GM15510 (cell line): ENCODE data around the gene CORO7.

Experiments used
- POLR2A ChIP-seq: IDR thresholded peaks from 3 replicates; pipeline ENCODE4 v1.6.1; 2011; ENCODE audit warnings: borderline replicate concordance; ENCODE audit not compliant: insufficient read length; ENCODE audit errors: extremely low read depth

Gene CORO7

DNA sequence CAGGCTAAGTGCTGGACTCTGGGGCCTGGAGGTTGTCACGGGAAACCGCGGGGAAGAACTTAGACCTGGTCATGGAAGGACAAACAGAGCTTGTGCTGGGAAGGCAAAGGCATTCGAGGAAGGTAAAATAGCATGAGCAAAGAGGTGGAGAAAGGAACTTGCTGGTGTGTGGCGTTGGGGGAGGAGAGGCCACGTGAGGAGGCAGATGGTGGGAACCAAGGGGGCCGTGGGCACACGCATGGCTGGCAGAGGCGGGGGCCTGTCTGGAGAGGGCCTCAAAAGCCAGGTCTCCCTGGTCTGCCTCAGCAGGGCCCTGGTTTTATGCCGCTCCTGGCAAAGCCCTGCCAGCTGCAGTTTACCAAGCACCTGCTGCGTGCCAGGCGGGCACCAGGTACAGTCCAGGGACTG lies 15.3 kb downstream of the CORO7 start:
- no peak for TF ChIP-seq POLR2A

DNA sequence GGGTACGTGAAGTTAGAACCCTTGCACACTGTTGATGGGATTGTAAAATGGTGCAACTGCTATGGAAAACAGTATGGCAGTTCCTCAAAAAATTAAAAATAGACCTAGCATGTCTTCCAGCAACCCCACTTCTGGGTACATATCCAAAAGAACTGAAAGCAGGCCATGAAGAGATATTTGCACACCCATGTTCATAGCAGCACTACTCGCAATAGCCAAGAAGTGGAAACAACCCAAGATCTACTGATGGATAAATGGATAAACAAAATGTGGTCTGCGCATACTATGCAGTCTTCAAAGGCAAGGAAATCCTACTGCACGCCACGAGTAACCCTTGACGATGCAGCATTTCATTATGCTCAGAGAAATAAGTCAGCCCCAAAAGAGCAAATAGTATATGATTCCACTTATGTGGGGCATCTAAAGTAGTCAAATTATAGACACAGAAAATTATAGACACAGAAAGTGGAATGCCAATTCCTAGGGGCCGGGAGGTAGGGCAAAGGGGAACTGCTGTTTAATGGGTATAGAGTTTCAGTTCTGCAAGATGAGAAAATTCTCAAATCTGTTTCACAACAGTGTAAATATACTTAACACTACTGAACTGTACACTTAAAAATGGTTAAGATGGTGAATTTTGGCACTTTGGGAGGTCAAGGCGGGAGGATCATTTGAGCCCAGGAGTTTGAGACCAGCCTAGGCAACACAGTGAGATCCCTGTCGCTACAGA lies 17.2 kb downstream of the CORO7 start:
- no peak for TF ChIP-seq POLR2A

DNA sequence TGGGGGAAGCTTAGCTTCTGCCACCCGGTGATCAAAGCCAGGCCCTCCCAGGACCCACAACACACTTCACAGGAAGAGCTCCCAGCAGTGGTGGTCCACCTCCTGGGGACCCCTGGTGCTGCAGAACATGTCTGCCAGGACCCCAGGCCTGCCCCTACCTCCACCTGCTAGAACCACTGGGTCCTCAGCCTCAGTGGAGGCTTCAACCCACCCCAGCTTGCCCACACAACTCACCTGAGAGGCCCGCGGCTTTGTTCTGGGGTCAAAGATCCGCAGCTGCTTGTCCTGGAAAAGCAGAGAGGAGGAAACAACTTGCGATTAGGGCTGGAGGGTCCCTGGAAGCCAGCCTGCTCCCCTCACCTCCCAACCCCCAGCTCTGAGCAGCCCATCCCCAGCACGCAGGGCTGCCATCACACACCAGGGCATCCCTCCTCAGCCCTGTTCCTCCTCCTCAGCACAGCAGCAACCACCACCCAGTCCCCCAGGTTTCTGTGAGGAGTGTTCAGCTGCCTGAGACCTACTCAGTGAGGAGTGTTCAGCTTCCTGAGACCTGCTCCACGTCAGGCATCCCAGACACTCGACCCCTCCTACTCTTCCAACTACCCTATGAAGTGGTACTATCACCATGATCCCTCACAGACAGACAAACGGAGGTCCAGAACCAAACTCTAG lies 21.2 kb downstream of the CORO7 start:
- TF ChIP-seq POLR2A, result no peak

DNA sequence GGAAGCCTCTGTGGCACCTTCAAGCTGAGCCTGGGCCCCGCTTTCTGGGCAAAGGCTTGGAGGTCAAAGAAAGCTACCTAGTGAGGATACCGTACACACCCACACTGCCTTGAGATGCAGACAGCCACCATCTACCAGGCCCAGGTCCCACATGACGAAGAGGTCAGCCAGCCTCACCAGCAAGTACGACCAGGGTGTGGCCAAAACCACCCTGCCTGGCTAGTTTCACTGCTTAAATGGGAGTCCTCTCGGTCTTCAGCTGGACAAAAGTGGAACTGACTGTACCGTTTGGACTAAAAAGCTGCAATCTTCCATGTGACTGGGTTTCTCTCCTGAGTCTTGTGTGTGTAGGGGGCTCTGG lies 23.2 kb downstream of the CORO7 start:
- TF ChIP-seq POLR2A, result no peak

DNA sequence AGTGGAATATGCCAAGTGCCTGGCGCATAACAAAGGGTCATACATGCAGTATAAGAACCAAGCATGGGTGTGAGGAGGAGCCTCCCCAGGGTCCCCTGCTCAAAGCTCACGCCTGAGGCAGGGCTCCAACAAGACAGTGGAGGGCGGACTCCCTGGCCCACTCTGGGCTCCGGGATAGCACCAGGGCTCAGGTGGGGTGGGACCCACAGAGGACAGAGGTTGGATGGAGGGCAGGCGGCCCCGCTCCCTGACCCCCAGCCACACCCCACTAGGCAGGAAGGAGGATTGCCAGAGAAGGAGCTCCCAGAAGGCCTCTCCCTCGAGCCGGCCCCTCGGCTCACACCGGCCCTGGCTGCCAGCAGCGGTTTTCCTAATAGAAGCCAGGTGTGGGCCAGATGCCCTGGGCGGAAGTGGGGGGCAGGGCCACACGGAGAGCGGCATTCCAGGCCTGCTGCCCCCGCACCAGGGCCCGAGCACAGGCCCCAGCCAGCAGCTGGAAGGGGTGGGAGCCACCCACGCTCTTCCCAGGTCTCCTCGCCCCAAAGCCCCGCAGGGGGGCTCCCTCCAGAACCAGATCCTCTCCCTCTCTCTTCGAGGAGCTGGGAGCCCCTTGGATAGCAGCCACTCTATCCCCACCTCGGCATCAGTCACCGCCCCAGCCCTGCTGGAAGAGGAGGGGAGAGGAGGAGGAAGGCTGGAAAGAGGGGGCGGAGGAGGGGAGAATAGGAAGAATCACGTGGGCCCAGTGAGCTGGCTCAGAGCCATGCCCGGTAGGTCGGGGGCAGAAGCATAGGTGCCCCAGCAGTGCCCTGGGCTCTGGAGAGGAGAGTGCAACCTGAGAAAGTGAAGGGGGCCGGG lies 23.8 kb downstream of the CORO7 start:
- TF ChIP-seq POLR2A, result no peak

DNA sequence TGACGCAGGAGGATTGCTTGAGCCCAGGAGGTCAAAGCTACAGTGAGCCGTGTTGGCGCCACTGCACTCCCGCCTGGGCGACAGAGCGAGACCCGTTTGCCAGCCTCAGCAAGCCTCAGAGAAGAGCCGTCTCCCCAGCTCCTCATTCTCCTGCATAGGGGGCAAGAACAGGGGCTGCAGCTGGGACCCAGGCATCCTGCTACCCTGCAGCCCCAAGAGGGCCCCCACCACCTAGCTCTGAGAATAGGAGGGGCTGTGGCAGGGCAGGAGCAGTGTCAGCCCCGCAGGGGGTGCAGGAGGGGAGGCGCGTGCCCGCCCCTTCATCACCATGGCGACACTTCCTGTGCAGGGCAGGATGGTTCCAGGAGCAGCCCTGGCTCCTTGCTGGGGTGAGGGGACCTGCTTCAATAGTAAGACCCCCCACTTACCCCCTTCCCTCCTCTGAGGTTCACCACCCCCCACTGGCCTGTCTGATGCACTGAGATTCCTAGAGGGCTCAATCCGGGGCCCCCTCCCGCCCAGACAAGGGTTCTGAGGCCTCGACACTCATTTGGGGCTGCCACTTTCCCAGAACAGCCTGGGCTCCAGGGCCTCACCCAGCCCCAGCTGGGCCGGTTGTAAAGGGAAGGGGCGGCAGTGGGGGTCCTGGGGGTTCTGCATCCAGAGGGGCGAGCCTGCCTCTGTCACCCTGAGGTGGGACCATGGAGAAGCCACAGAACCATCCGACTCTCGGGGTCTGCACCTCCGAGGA lies 24.6 kb downstream of the CORO7 start:
- no peak for TF ChIP-seq POLR2A

DNA sequence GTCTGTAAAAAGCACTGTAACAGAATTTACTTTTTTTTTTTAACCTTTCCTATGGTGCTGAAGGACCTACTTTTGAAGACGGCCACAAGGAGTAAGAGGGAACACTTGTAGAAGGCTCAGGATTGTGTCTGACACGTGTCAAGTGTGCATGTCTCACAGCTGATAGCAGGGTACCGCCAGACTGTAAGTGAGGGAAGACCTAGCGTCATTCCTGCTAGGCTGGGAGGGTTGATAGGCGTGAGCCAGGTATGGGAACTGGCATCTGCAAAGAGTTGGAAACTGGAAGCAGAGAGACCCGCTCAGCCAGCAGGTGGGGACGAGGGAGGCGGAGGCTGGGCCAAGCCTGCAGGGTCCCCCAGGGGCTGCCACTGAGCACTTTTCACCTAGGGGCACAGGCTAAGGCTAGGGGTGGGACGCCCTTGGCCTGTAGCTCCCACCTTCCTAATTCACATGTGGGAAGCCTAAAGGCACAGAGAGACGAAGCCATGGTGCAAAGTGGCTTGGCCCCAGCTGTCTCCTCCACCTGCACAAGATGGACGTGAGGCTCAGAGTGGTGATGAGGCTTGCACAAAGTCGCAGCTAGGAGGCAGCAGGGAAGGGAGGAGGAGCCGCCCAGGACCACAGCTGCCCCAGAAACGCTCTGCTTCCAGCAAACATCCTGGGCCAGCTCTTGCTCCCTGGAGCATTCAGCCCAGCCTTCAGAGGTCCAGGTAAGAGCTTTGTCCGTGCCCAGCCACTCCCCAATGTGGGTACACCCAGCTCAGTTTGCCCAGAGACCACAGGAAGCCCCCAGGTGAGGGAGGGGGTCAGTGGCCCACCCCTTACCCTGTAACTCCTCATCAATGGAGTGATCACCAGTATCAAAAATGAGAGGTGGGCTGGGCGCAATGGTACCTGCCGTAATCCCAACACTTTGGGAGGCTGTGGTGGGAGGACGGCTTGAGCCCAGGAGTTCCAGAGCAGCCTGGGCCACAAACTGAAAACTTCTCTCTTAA lies 25.8 kb downstream of the CORO7 start:
- TF ChIP-seq POLR2A, result no peak

DNA sequence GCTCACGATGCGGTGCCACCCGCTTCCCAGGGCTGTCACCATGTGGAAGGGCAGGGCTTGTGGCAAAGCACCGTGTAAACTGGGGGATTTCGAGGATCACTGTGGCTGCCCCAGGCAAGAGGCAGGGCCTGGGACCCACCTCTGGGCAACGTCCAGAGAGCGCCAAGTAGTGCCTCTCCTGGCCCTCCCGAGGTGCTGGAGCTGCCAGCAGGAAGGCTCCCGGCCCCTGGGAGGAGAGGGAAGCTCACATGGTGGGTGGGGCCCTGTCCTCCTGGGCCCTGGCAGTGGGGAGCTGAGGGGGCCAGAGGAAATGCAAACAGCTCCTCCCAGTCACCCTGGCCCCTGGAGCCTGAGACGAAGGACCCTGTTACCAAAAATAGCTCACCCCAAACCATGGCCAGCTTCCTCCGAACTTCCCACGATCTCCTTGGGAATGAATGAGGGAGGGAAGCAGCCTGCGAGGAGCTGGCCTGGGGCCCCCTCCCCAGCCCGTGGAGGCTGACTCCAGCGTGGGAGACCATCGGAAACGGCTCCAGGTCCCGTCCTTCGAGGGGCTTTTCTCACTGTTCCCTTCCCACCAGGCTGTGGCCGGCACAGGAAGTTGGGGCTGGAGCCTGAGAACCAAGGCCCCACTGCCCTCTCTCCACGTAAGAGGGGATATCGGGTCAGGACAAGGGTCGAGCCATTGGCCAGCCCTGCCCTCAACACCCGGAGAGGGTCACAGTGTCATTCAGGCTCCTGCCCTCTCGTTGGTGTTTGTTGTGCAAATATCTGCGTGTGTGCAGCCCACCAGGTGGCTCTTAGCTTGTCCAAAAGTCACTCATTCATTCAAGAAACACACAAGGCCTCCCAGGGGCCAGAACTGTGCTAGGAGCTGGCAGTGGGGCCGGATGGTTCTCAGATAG lies 27.1 kb downstream of the CORO7 start:
- no peak for TF ChIP-seq POLR2A

DNA sequence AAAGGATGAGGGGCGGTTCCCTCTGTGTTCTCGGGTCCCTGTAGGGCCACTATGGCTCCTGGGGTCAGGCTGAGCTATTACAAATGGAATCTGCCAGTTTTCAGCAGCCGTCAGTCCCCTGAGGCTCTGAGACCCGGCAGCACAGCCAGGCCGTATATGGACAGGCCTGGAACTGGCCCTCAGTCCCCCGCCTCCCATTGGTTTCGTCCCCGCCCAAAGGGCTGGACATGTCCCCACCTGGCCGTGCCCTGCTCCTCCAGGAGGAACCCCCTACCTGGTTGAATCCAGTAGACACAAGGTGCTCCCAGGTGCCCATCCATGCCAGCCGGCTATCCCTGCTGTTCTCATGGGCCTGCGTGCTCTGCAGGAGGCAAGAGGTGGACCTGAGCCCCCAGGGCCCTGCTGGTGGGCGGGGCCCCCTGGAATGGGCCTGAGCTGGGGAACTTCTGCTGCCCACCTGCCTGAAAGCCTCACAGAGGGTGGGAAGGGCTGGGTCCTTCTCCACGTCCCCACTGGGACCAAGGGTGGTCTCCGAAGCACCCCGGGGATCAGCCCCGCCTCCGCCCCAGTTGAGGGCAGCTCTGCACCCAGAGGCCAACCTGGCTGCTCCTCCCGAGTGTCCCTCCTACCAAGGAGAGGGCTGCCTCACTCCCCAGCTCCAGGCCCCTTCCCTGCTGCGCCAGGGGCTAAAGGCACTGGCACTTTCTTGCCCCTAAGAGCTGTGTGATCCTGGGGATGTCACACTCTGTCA lies 27.9 kb downstream of the CORO7 start:
- TF ChIP-seq POLR2A, result no peak

DNA sequence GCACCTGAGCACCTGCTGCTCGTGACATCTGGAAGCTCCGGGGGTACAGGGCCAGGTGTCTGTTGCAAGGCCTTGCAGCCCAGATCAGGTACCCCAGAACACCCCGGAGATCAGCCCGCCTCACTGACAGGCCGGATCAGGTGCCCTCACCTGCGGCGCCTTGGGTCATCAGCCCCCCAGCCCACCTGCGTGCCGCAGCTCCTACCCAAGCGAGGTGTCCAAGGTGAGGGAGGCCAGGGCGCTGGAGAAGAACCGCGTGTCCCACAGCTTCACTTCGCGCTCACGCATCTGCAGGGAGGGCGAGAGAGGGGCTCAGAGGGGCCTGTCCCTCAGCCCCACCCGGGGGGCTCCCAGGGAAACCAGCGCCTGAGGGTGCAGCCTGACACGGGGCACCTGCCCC lies 28.6 kb downstream of the CORO7 start:
- no peak for TF ChIP-seq POLR2A

DNA sequence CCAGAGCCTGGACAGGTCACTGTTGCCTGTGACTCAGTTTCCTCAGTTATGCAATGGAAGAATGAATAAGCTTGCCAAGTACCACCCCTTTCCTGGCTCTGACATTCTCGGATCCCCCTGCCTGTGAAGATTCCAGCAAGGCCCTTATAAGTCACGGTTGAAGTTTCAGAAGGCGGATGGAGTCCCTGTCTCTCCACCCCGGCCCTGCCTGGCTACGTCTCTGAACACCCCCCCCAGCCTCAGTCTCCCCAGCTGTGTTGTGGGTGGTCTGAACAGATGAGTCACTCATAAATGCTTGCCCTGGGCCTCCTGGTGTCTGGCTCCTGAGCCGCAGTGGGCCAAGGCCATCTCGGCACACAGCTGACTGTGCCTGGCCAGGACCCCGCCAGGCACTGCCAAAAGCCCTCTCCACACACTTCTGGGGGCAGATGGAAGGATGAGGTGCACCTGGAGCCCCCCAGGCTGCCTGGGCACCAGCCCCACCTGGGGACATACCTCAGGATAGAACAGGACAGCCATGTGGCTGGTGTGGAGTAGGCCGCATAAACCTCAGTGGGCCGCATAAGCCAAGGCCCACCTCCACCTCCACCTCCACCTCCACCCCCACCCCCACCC lies 29.3 kb downstream of the CORO7 start:
- TF ChIP-seq POLR2A, result no peak

DNA sequence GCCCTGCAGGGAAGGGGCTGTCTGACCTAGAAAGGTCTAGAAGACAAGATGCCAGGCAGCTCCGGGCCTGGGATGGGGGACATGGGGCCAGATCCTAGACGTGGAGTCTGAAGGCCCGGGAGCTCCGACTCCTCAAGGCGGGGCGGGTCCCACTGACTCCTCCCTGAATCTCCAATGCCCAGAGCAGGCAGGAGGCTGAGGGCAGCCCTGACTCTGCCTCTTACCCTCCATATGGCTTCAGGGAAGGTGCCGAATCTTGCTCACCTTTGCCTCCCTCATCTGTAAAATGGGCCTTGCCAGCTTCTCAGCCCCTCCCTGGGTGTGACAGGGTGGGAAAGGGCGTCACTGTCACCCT lies 30.0 kb downstream of the CORO7 start:
- no peak for TF ChIP-seq POLR2A
